Measurements from ENCODE around the gene RASGRF1. TPM values are rescaled to one million over a fixed set of nuclear protein-coding genes. Genes with fewer than 3 reads are reported as not detected.

Gene RASGRF1
- polyA plus RNA-seq, 3 donors = 0.11 TPM; not detected in 2

GRCh38 chr15:78957416-78958093 lies 133.0 kb downstream of the RASGRF1 start:
- no peak overlapping the region for H3K4me2 ChIP-seq (replicated peaks; ENCODE audit: extremely low read depth, low read length, poor library complexity, severe bottlenecking)
- H3K4me3 ChIP-seq (replicated peaks in 1 of 3; ENCODE audit: low read depth in 2 of 3, low read length in 3 of 3) = no peak overlapping the region
- H4K20me1 ChIP-seq (ENCODE audit: insufficient read depth, low read length) = no peaks in the 10 kb centered on the region
- H3K4me1 ChIP-seq (ENCODE audit: control insufficient read depth in 1 of 2, insufficient read depth in 2 of 2, low read length in 2 of 2) = no peaks in the 10 kb centered on the region
- no peaks in the 10 kb centered on the region for H3K4me1 Mint-ChIP-seq
- peaks cover 0 to 3% (median 0%) of the 10 kb centered on the region in 7 donors for H3K9me3 Mint-ChIP-seq
- no peak overlapping the region for H2AFZ ChIP-seq (ENCODE audit: insufficient read depth, low read depth, low read length, poor library complexity, severe bottlenecking)
- no peak overlapping the region for H3K27ac Mint-ChIP-seq
- intact Hi-C loops (cut with micrococcal nuclease) = no loop called here
- H3K27ac ChIP-seq (ENCODE audit: low read depth in 1 of 2, low read length in 2 of 2) = no peak overlapping the region
- TF ChIP-seq, protein P1, sequence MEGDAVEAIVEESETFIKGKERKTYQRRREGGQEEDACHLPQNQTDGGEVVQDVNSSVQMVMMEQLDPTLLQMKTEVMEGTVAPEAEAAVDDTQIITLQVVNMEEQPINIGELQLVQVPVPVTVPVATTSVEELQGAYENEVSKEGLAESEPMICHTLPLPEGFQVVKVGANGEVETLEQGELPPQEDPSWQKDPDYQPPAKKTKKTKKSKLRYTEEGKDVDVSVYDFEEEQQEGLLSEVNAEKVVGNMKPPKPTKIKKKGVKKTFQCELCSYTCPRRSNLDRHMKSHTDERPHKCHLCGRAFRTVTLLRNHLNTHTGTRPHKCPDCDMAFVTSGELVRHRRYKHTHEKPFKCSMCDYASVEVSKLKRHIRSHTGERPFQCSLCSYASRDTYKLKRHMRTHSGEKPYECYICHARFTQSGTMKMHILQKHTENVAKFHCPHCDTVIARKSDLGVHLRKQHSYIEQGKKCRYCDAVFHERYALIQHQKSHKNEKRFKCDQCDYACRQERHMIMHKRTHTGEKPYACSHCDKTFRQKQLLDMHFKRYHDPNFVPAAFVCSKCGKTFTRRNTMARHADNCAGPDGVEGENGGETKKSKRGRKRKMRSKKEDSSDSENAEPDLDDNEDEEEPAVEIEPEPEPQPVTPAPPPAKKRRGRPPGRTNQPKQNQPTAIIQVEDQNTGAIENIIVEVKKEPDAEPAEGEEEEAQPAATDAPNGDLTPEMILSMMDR (IDR thresholded peaks at IDR 0.05) = no peak
- DNase-seq = no peak
- H3K9ac ChIP-seq (ENCODE audit: insufficient read depth, low read length, poor library complexity, severe bottlenecking) = no peak overlapping the region
- no peaks in the 10 kb centered on the region for H3K27me3 ChIP-seq (ENCODE audit: control insufficient read depth in 2 of 2, insufficient read depth in 2 of 2, low read length in 2 of 2)
- WGBS (ENCODE audit: insufficient coverage) = 91% methylated on average over 3 of the region's 9 CpGs
- peaks cover 5 to 10% (median 7%) of the 10 kb centered on the region in 3 donors for H3K27me3 Mint-ChIP-seq (ENCODE audit: low read depth in 3 of 3)
- H3K9me3 ChIP-seq (replicated peaks in 1 of 2; ENCODE audit: control insufficient read depth in 1 of 2, insufficient read depth in 1 of 2, low read length in 2 of 2) = no peaks in the 10 kb centered on the region
- peaks cover 0 to 1% of the 10 kb centered on the region in 2 donors for H3K36me3 Mint-ChIP-seq
- no peak overlapping the region for H3K4me3 Mint-ChIP-seq
- H3K79me2 ChIP-seq (ENCODE audit: insufficient read depth, low read length) = no peaks in the 10 kb centered on the region
- H3K36me3 ChIP-seq (replicated peaks in 1 of 2; ENCODE audit: control insufficient read depth in 1 of 2, insufficient read depth in 2 of 2, low read length in 2 of 2) = no peaks in the 10 kb centered on the region

DNA sequence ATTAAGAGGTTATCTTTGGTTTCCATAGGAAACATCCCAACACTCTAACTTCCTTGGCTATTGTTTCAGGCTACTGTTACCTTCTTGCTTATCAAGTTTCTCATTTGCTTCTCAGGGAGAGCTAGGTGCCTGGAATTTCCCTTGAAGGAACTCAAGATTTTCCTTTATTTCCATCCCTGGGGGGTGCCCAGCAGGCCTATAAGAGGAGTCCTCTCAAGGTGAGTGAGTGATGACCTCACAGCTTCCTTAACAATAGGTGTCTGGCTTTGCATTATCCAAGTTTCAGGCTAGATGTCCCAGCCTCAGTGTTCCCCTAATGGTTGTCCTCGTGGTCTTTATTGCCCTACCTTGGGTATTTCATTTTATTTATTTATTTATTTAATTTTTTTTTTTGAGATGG lies 133.6 kb downstream of the RASGRF1 start:
- H3K4me1 ChIP-seq (ENCODE audit: control insufficient read depth in 1 of 2, insufficient read depth in 2 of 2, low read length in 2 of 2) = no peaks in the 10 kb centered on the region
- no peak for DNase-seq

More for the DNA sequence above, 133.6 kb downstream of the RASGRF1 start:
- Histone ChIP-seq H3K9me3 (replicated peaks in 1 of 2; ENCODE audit: control insufficient read depth in 1 of 2, insufficient read depth in 1 of 2, low read length in 2 of 2) (no peaks in the 10 kb centered on the region), H3K4me3 (replicated peaks in 1 of 3; ENCODE audit: low read depth in 2 of 3, low read length in 3 of 3) (no peak overlapping the region), H3K4me2 (replicated peaks; ENCODE audit: extremely low read depth, low read length, poor library complexity, severe bottlenecking) (no peak overlapping the region), H3K79me2 (ENCODE audit: insufficient read depth, low read length) (no peaks in the 10 kb centered on the region), H2AFZ (ENCODE audit: insufficient read depth, low read depth, low read length, poor library complexity, severe bottlenecking) (no peak overlapping the region), H3K27ac (ENCODE audit: low read depth in 1 of 2, low read length in 2 of 2) (no peak overlapping the region), H4K20me1 (ENCODE audit: insufficient read depth, low read length) (no peaks in the 10 kb centered on the region), H3K27me3 (ENCODE audit: control insufficient read depth in 2 of 2, insufficient read depth in 2 of 2, low read length in 2 of 2) (no peaks in the 10 kb centered on the region), H3K36me3 (replicated peaks in 1 of 2; ENCODE audit: control insufficient read depth in 1 of 2, insufficient read depth in 2 of 2, low read length in 2 of 2) (no peaks in the 10 kb centered on the region), H3K9ac (ENCODE audit: insufficient read depth, low read length, poor library complexity, severe bottlenecking) (no peak overlapping the region)
- H3K27me3 Mint-ChIP-seq (ENCODE audit: low read depth in 3 of 3) = peaks cover 4 to 7% (median 5%) of the 10 kb centered on the region in 3 donors
- no peak overlapping the region for H3K4me3 Mint-ChIP-seq
- TF ChIP-seq, protein P1 (IDR thresholded peaks at IDR 0.05) = no peak
- H3K27ac Mint-ChIP-seq = no peak overlapping the region
- peaks cover 0 to 3% (median 0%) of the 10 kb centered on the region in 7 donors for H3K9me3 Mint-ChIP-seq
- H3K36me3 Mint-ChIP-seq = peaks cover 0 to 1% of the 10 kb centered on the region in 2 donors
- WGBS (ENCODE audit: insufficient coverage) = no CpG with 5 or more reads among the region's 1 CpG
- H3K4me1 Mint-ChIP-seq = peaks cover under 1% of the 10 kb centered on the region
- intact Hi-C loops (cut with micrococcal nuclease) = no loop called here
